GM18505 (cell line): ENCODE results near the gene OR1N1.

Source experiments
- ATAC-seq: cut with Tn5 transposase; IDR thresholded peaks from one replicate; pipeline ENCODE4 v1.9.1; 2021; ENCODE audit not compliant: unreplicated experiment
- POLR2A ChIP-seq: IDR thresholded peaks from 4 replicates; pipeline ENCODE4 v1.6.1; 2011; ENCODE audit warnings: borderline replicate concordance; ENCODE audit not compliant: insufficient read depth, insufficient read length; ENCODE audit errors: extremely low read depth

OR1N1 gene

DNA sequence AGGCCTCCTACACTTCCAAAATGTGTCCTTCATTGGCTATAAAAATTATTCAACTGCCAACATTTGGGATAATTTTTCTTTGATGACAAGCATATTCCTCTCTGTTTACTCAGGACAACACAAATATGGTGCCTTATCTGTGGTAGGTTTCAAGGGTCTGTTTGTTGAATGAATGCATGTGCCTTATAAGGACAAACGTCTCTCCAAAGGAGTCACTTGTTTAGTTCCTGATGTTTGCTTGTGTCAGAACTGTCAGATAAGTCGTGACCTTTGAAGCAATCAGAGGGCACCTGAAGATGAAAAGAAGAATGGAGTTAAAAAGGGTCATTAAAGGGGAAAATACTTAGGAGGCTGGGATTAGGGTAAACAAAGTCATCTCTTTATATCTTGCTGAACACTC is 20.1 kb downstream of the OR1N1 start:
- no peak for ATAC-seq
- no peak for TF ChIP-seq POLR2A

- ATAC-seq = no peak
- no peak for TF ChIP-seq POLR2A
These were observed 28.2 kb downstream of the OR1N1 start for GRCh38 chr9:122498883-122499288.

DNA sequence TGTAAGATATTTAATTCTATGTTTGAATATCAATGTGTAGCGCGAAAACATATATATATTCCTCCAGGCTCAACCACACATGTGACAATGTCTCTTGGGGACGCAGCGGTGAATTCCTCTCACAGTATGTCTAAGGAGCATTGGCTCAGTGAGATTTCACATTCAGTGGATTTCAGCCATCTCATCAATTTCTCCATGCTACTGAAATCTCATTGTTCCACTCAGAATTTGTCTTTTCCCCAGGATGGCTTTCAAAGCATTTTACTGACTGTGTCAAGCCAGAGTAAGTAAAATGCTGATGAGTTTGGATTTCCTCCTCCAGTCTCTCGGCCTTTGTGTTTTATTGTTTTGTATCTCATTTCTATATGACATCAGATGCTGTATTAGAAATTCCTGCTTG is 48.0 kb downstream of the OR1N1 start:
- TF ChIP-seq POLR2A = no peak
- no peak for ATAC-seq

DNA sequence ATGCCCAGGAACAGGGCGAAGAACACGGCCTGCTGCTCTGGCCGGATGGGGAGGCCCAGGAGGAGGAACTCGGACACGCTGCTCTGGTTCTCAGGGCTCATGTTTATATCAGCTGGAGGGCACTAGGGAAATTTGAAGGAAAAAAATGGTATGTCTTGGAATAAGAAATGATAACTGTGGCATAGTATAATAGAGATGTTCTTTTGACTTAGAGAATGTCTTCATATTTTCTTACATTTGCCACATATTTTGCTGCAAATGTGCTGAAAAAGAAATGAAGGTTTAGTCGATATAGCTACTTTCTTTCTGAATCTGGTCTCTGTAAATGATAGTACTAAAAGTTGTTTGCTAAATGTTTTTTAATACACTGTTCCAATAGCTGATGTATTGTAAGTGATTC is 49.3 kb downstream of the OR1N1 start, which contains the start of gene OR1J1:
OR1J1 (minus strand) TSS at position 101 of the 400 bp plus-strand sequence; CDS start at position 101, 0 bp downstream.
- TF ChIP-seq POLR2A = no peak
- no peak for ATAC-seq

DNA sequence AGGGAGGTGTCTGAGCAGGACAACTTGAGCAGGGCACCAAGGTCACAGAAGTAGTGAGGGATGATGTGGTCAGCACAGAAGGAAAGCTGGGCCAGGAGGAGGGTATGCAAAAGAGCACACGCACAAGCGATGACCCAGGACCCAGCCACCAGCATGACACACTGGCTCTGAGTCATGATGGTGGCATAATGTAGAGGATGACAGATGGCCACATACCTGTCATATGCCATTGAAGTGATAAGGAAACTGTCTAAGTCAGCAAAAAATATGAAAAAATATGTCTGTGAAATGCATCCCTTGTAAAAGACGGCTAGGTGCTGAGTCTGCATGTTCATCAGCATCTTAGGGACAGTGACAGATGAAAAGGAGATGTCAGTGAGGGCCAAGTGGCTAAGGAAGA is 49.7 kb downstream of the OR1N1 start:
- TF ChIP-seq POLR2A = no peak
- no peak for ATAC-seq
